Smooth muscle cell (in vitro differentiated cells): Measurements from ENCODE around the gene SSR4. TPM values are rescaled to one million over a fixed set of nuclear protein-coding genes. Genes with fewer than 3 reads are reported as not detected.
"Not testable (repeated sequence)": the region's sequence is repeated elsewhere in the genome, so short reads cannot be mapped to it uniquely, and the experiment has no call there.

ENCODE experiments used
- DNase-seq: peaks from one replicate; lab custom pipeline; 2025; ENCODE audit not compliant: unreplicated experiment; lab: John Stamatoyannopoulos, UW
- H2AFZ ChIP-seq: fragments of 200-600 bp; sonication (generic); 2 replicates; pipeline ENCODE4 v1.6.0; 2016; ENCODE audit warnings: antibody characterized with exemption, low read depth, mild to moderate bottlenecking
- H3F3A ChIP-seq: fragments of 200-600 bp; sonication (generic); 2 replicates; pipeline ENCODE4 v1.6.0; 2017; ENCODE audit warnings: antibody characterized with exemption, low read depth
- H3K27ac ChIP-seq: fragments of 200-600 bp; sonication (generic); 2 replicates; pipeline ENCODE4 v1.5.1; 2016; ENCODE audit warnings: low read depth, mild to moderate bottlenecking
- H3K27me3 ChIP-seq: fragments of 200-600 bp; sonication (generic); 2 replicates; pipeline ENCODE4 v1.6.1; 2016; ENCODE audit warnings: low read depth, mild to moderate bottlenecking
- H3K36me3 ChIP-seq: fragments of 200-600 bp; sonication (generic); 2 replicates; pipeline ENCODE4 v1.5.1; 2016; ENCODE audit warnings: low read depth
- H3K4me1 ChIP-seq: fragments of 200-600 bp; sonication (generic); 2 replicates; pipeline ENCODE4 v1.5.1; 2016; ENCODE audit warnings: low read depth
- H3K4me2 ChIP-seq: fragments of 200-600 bp; sonication (generic); 2 replicates; pipeline ENCODE4 v1.6.0; 2016; ENCODE audit warnings: mild to moderate bottlenecking
- H3K4me3 ChIP-seq: fragments of 200-600 bp; sonication (generic); 2 replicates; pipeline ENCODE4 v1.5.1; 2016; ENCODE audit warnings: mild to moderate bottlenecking
- H3K79me2 ChIP-seq: fragments of 200-600 bp; sonication (generic); 2 replicates; pipeline ENCODE4 v1.6.0; 2016; ENCODE audit warnings: low read depth, mild to moderate bottlenecking
- H3K9ac ChIP-seq: fragments of 200-600 bp; sonication (generic); 2 replicates; pipeline ENCODE4 v1.6.0; 2016; ENCODE audit warnings: low read depth
- H3K9me3 ChIP-seq: fragments of 200-600 bp; sonication (generic); replicated peaks from 2 replicates; pipeline ENCODE4 v1.5.1; 2016; ENCODE audit warnings: low read depth
- H4K20me1 ChIP-seq: fragments of 200-600 bp; sonication (generic); 2 replicates; pipeline ENCODE4 v1.6.0; 2016; ENCODE audit warnings: low read depth
- CTCF ChIP-seq: fragments of 200-600 bp; sonication (generic); IDR thresholded peaks from 2 replicates; pipeline ENCODE4 v1.5.1; 2017; ENCODE audit warnings: borderline replicate concordance, mild to moderate bottlenecking, antibody characterized with exemption; ENCODE audit not compliant: insufficient read depth, poor library complexity, severe bottlenecking
- WGBS: methylation state at CpG from one replicate; pipeline ENCODE4 v1.1.7; 2016; ENCODE audit warnings: low lambda C conversion rate; 5-methylcytosine and 5-hydroxymethylcytosine counted together
- polyA plus RNA-seq: library from polyadenylated mRNA; unstranded; fragments of >200 nt; fragmentation: Nextera tagmentation; extraction: Ambion mirVana; gene quantifications from 2 replicates; pipeline ENCODE4 v1.2.1, GENCODE V29; 2016
- total RNA-seq: library from RNA; depleted of rRNA; stranded (reverse); fragments of >200 nt; gene quantifications from 2 replicates; pipeline ENCODE4 v1.2.3, GENCODE V29; 2014

SSR4 gene
- total RNA-seq: 397 and 443 TPM in 2 replicates
- polyA plus RNA-seq: 663 and 677 TPM in 2 replicates

GRCh38 chrX:153794018-153794896 lies at the start of gene SSR4, which contains the start of gene IDH3G:
SSR4 (plus strand) TSS chrX:153794668; CDS start chrX:153794688, 20 bp downstream.
IDH3G (minus strand) TSS chrX:153794375; CDS start chrX:153794326, 49 bp downstream.
- TF ChIP-seq CTCF: no peak
- peak; percentile 89 for DNase-seq
- H3K4me2 ChIP-seq: peak within 1 kb of the TSS; percentile 88
- H3F3A ChIP-seq: no peaks in the 10 kb centered on the region
- no peaks in the 10 kb centered on the region for H4K20me1 ChIP-seq
- peak within 1 kb of the TSS; percentile 79 for H3K4me3 ChIP-seq
- H3K9ac ChIP-seq: peak within 1 kb of the TSS; percentile 97
- H3K27me3 ChIP-seq: no peaks in the 10 kb centered on the region
- H3K27ac ChIP-seq: peak within 1 kb of the TSS; percentile 97
- no peaks in the 10 kb centered on the region for H3K9me3 ChIP-seq
- H2AFZ ChIP-seq: peak within 1 kb of the TSS; percentile 89
- no peaks in the 10 kb centered on the region for H3K36me3 ChIP-seq
- H3K4me1 ChIP-seq: no peaks in the 10 kb centered on the region
- WGBS: 39% methylated on average over 69 of the region's 92 CpGs
- H3K79me2 ChIP-seq: peaks cover 32% of the 10 kb centered on the region

- not testable (repeated sequence) for H4K20me1 ChIP-seq, H3K36me3 ChIP-seq, DNase-seq, H3K4me2 ChIP-seq, H2AFZ ChIP-seq, H3K9ac ChIP-seq, H3K4me3 ChIP-seq, H3K79me2 ChIP-seq, H3F3A ChIP-seq, H3K27ac ChIP-seq, H3K27me3 ChIP-seq, H3K4me1 ChIP-seq, H3K9me3 ChIP-seq
- WGBS: 75% methylated on average over 6 of the region's 12 CpGs
These were observed 49.4 kb upstream of the SSR4 start for GRCh38 chrX:153745067-153745433.

DNA sequence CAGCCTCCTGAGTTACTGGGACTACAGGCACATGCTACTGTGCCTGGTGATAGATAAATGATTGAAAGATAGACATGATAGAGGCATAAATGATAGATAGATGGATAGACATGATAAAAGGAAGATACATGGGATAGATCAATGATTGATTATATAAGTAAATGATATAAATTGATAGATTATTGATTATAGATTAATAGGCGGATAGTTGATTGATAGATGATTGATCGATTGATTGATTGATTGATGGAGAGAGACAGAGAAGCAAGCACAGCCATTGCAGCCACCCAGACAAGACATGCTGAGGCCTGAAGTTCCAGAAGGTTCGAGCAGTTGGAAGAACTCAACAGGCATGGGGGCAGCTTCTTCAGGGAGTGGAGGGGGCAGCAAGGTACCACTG lies 48.1 kb upstream of the SSR4 start:
- Histone ChIP-seq H3K79me2 (no peaks in the 10 kb centered on the region), H3F3A (no peaks in the 10 kb centered on the region), H3K4me3 (no peak overlapping the region), H3K9ac (no peak overlapping the region), H2AFZ (no peak overlapping the region), H3K27me3 (no peaks in the 10 kb centered on the region), H3K4me1 (no peaks in the 10 kb centered on the region), H4K20me1 (no peaks in the 10 kb centered on the region), H3K36me3 (no peaks in the 10 kb centered on the region), H3K27ac (no peak overlapping the region), H3K4me2 (no peak overlapping the region), H3K9me3 (no peaks in the 10 kb centered on the region)
- WGBS: 86% methylated on average over 3 of the region's 3 CpGs
- no peak for DNase-seq
- no peak for TF ChIP-seq CTCF

GRCh38 chrX:153746991-153747390 lies 47.5 kb upstream of the SSR4 start:
- H3K9me3 ChIP-seq, H3K36me3 ChIP-seq, H3F3A ChIP-seq, DNase-seq, H3K79me2 ChIP-seq, H3K27me3 ChIP-seq, H2AFZ ChIP-seq, H4K20me1 ChIP-seq, H3K4me2 ChIP-seq, H3K27ac ChIP-seq, H3K4me1 ChIP-seq, H3K4me3 ChIP-seq, H3K9ac ChIP-seq: not testable (repeated sequence)
- WGBS: 66% methylated on average over 6 of the region's 6 CpGs

- not testable (repeated sequence) for H3K27me3 ChIP-seq, H3K36me3 ChIP-seq, H3K4me2 ChIP-seq, H3K9me3 ChIP-seq, H3K9ac ChIP-seq, H2AFZ ChIP-seq, H3K79me2 ChIP-seq, H3F3A ChIP-seq, DNase-seq, H3K4me3 ChIP-seq, H3K27ac ChIP-seq, H4K20me1 ChIP-seq, H3K4me1 ChIP-seq
- WGBS: 84% methylated on average over 7 of the region's 7 CpGs
These were observed 45.5 kb upstream of the SSR4 start for GRCh38 chrX:153749017-153749416.
